Measurements from ENCODE around the gene PLEKHF1.
"Not testable (repeated sequence)": the region's sequence is repeated elsewhere in the genome, so short reads cannot be mapped to it uniquely, and the experiment has no call there.

PLEKHF1 gene

GRCh38 chr19:29664753-29665214, 477 bp upstream of the PLEKHF1 start:
- DNase-seq, result no peak

DNA sequence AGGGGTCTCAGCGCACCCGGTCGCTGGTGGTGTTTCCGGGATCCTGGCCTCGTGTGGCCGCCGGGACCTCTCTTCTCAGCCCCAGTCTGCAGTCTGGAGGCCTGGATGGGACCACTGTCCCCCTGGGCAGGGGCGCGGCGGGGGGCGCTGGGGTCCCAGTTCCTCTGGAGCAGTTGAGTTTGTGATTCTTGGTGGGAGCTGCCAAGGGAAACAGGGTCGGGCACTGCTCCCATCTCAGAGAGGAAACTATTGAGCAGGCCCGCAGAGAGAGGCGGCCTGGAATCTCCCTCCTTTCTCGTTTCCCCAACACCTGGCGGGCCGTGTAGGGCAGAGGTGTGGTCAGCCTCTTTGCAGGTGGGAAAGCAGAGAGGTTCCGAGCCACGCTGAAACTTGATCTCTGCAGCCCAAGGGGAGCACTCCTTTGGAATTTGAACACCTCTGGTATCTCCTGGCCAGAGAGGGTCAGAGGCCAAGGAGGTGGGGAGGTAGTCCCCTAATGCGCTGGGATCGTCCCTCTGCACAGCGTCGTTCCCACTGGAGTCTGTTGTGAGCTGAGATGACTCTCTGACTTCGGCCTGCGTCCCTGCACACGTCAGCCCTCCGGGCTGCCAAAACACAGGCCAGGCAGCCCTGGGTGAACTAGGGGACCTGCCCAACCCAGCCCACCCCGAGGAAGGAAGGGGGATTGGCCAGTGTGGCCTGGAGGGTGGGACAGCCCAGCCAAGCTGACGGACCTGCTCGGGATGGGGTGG, 741 bp downstream of the PLEKHF1 start:
- DNase-seq, result peak; percentile 32

- peak; percentile 66 for DNase-seq
These were observed 1.5 kb downstream of the PLEKHF1 start for GRCh38 chr19:29666578-29667386.

DNA sequence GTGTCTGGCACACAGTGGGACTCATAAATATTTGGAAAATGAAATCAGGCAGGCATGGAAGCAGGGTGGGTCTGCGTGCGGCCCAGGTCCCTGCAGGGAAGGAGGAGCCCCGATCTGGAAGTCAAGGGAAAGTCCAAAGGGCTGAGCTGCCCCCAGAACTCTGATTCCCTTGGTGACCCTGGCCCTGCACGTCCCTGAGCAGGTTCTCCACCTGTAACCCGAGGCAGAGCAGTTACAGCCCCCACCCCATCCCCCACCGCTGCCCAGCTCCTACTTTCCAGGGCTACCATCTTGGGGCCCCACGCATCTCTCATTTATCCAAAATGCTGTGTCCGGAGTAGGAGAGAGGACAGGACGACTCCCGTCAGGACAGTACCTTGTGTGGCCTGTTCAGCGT, 2.1 kb downstream of the PLEKHF1 start:
- DNase-seq, result no peak

DNA sequence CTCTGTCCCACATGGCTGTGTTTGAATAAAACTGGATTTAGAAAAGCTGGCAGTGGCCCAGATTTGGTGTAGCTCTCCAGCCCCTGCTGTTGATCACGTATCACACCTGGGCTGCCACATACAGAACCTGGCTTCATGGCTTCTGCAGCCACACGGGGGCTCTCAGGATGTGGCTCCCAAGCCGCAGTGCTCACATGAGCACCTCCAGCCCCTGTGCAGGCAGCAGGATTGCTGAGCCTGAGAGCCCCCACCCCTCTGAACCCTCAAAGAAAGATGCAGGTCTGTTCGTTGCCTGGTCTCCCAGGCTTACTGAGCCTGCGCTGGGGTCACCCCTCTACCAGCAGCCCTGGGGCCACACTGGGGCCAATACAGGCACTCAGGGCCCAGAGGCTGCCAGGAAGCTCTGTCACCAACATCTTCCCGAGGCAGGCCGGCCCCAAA, 2.7 kb downstream of the PLEKHF1 start:
- no peak for DNase-seq

- DNase-seq, result no peak
These were observed 3.7 kb downstream of the PLEKHF1 start for GRCh38 chr19:29668746-29669609.

- no peak for DNase-seq
These were observed 5.0 kb downstream of the PLEKHF1 start for GRCh38 chr19:29670255-29670654.

GRCh38 chr19:29671026-29671392, 5.7 kb downstream of the PLEKHF1 start:
- not testable (repeated sequence) for DNase-seq

DNA sequence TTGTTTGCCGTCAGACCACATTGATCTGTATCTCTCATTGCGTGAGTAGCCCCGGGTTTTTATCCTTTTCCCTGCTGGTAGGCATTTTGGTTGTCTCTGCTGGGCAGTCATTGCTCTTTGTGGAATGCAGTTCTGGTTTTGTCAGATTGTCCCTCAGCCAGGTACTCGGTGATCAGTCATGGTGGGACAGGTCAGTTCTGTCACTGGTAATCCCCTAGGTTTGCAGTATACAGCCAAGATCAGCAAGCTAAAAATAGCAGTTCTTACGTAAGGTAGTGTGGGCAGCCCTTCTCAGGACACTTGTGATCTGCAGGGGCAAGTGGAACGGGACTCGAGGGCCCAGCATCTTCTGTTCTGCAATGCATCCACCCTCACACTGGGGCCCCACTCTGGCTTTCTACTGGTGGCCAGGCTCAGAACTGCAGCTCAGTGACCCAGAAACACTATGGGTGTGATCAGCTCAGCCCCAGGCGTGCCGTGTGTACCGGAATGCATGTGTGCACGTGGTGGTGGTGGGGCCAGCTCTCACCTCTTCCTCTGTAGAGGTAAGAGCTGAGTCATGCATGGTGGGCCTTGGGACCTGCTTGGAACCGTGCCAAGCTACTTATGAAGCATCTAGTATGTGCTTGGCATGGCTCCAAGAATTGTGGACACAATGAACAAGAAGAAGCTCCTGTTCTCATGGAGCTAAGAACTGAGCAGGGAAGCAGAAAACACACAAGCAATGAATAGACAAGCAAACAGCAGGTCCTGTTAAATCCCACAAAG, 6.3 kb downstream of the PLEKHF1 start:
- DNase-seq, result peak; percentile 17

DNA sequence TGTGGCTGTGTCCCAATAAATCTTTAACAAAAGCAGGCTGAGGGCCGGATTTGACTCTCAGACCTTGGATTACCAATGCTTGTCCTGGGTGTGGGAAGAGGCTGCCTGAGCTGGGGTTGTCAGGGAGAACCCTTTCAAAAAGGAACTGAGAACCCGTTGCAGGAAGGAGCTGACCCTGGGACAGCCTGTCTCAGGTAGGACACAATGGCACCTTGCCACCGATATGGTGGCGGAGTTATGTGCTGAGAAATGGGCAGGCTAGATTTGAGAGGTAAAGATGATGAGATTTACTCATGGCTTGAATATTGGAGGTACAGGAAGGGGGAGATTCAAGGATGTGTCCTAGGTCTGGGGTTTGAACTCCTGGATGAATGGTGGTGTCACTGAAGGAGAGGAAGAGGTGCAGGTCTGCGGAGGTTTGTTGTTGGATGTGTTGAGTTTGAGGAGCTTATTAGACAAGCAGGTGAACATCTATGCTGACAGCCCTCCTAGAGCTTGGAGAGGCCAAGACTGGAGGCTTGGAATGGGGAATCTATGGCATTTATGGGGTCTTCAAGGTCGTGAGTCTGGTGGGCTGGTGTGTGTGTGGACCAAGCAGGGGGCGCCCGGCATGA, 7.2 kb downstream of the PLEKHF1 start:
- no peak for DNase-seq

GRCh38 chr19:29672933-29673336, 7.7 kb downstream of the PLEKHF1 start:
- DNase-seq, result no peak

DNA sequence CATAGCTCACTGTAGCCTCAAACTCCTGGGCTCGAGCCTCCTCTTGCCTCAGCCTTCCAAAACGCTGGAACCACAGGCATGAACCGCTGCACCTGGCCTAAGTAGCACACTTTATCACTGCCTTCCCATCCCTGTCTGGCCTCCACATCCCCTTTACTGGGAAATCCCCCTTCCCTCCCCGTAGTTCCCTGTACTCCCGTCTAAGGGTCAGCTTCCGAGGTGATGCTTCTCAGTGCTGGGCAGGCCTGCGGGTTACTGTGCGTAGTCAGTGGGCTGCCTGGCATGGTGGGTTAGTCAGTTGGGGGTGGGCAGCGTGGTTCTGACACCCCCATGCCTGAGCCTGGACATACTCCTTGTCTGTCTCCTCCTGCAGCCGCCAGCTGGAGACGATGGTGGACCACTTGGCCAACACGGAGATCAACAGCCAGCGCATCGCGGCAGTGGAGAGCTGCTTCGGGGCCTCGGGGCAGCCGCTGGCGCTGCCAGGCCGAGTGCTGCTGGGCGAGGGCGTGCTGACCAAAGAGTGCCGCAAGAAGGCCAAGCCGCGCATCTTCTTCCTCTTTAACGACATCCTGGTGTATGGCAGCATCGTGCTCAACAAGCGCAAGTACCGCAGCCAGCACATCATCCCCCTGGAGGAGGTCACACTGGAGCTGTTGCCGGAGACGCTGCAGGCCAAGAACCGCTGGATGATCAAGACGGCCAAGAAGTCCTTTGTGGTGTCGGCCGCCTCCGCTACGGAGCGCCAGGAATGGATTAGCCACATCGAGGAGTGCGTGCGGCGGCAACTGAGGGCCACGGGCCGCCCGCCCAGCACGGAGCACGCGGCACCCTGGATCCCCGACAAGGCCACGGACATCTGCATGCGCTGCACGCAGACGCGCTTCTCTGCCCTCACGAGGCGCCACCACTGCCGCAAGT, 8.4 kb downstream of the PLEKHF1 start:
- no peak for DNase-seq

DNA sequence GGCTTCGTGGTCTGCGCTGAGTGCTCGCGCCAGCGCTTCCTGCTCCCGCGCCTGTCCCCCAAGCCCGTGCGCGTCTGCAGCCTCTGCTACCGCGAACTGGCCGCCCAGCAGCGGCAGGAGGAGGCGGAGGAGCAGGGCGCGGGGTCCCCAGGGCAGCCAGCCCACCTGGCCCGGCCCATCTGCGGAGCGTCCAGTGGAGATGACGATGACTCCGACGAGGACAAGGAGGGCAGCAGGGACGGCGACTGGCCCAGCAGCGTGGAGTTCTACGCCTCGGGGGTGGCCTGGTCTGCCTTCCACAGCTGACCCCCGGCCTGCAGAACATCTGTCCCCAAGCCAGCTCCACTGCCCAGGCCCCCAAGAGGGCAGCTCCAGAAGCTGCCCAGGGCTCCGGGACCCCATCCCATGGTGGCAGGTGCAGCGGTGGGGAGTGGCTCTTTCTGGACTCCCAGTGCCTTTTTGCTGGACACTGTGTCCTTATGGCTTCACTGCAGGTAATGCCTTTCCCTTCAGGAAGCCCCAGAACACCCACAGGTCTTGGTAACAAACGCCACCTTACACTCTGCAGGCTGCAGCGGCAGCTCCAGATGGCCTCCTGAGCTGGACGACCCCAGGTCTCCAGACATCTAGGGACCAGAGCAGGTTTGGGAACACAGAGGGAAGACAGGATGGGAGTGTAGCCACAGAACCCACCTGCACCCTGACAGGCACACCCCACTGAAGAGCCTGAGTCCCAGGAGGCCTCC, 9.3 kb downstream of the PLEKHF1 start:
- DNase-seq, result no peak

DNA sequence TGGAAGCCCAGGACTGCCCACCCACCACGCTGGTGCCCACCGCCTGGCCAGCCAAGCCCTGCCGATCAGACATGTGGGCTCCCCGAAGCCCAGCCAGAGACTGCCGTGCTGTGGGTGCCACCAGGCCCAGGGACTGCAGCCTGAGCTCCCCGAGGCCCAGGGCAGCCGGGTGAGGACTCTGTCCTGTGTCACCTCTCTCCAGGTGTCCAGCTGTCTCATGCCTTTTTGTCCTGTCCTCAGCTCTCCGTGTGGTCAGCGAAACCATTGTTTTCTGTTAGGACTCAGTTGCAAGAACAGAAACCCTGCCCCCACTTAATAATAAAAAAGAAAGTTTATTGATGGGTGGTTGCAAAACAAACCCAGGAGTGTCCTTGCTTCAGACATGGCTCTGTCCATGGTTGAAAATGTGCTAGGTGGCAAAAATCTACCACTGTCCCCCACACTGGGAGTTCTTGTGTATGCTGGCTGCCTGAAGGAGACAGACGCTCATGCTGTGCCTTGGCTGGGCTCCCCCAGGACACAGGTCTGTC, 9.9 kb downstream of the PLEKHF1 start:
- no peak for DNase-seq

- DNase-seq, result no peak
These were observed 10.5 kb downstream of the PLEKHF1 start for GRCh38 chr19:29675650-29676186.

GRCh38 chr19:29676586-29676985, 11.3 kb downstream of the PLEKHF1 start:
- DNase-seq, result no peak

DNA sequence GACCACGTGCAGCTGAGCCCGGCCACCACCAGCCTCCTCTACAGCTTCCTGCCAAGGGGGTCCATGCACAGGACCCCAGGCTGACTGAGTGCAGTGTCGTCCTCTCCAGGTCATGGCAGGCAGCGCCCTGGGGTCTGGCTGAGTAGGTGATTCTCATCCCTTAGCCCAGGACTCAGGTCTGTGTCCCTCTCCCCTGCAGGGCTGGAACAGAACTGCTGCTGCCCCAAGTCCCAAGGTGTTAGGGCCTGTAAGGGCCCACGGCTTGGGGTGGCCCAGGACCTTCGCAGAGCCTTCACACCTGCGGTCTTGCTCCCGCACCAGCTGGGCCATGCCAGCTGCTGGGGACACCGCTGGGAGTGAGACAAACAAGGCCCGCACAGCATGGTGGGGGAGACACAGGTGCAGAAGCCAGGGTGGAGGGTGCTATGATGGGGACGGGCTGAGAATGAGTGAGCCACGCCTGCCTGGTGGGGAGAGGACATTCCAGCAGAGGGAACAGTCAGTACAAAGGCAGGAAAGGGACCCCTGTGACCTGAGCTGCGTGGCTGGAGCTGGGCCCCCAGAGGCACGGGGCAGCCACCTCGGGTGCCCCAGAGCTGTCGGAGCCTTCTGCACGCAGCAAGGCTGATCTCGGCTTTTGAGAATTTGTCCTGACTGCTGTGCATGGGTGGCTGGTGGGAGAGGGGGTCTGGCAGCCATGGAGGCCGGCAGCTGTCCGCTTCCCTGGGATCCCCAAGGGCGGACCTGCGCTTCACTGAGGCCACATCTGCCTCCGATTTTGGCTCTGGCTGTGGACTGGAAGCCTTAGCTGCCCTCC, 11.9 kb downstream of the PLEKHF1 start:
- DNase-seq, result no peak

- no peak for DNase-seq
These were observed 13.3 kb downstream of the PLEKHF1 start for GRCh38 chr19:29678484-29679106.

Data from fibroblast of skin of scalp (primary cell).